Body of pancreas (tissue), 4 donors: ENCODE measurements around the gene LRRFIP1.

ENCODE experiments used
- POLR2A ChIP-seq, 3 donors: fragments of 450-650 bp; IDR thresholded peaks; one replicate each; pipeline ENCODE4 v1.6.1; 2016; ENCODE audit warnings: antibody characterized with exemption in 3 of 3, mild to moderate bottlenecking in 2 of 3
- TF ChIP-seq, protein P1 (sequence below), 7 experiments: fragments of 450-650 bp in 4 of 7; fragments of 200-600 bp in 3 of 7; sonication (generic) in 3 of 7; IDR thresholded peaks; one replicate each; pipeline ENCODE4 v1.5.1; 2016 to 2019; ENCODE audit warnings: antibody characterized with exemption in 7 of 7

DNA sequence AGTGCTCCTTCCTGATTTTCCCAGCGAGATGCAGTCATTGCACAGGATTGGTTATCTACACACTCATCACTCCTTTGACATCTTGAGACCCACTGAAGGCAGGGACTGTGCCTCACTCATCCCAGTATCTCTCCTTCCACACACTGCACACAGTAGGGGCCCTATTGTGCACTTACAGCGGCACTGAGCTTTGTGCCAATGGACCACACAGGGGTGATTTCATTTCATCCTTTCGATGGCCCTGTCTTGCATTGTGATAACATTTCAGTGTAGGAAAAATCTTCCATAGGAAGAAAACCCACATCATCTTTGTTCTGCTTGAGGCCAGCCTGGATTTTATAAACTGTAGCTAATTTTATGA is 11.0 kb upstream of the LRRFIP1 start:
- TF ChIP-seq, protein P1, sequence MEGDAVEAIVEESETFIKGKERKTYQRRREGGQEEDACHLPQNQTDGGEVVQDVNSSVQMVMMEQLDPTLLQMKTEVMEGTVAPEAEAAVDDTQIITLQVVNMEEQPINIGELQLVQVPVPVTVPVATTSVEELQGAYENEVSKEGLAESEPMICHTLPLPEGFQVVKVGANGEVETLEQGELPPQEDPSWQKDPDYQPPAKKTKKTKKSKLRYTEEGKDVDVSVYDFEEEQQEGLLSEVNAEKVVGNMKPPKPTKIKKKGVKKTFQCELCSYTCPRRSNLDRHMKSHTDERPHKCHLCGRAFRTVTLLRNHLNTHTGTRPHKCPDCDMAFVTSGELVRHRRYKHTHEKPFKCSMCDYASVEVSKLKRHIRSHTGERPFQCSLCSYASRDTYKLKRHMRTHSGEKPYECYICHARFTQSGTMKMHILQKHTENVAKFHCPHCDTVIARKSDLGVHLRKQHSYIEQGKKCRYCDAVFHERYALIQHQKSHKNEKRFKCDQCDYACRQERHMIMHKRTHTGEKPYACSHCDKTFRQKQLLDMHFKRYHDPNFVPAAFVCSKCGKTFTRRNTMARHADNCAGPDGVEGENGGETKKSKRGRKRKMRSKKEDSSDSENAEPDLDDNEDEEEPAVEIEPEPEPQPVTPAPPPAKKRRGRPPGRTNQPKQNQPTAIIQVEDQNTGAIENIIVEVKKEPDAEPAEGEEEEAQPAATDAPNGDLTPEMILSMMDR (IDR thresholded peaks at IDR 0.05): no peak
- TF ChIP-seq POLR2A (IDR thresholded peaks at IDR 0.05): no peak
